DMS79 (cell line): ENCODE results near the gene RHOT2.

ENCODE experiments used
- DNase-seq: peaks from one replicate; lab custom pipeline; 2025; lab: John Stamatoyannopoulos, UW

RHOT2 gene

GRCh38 chr16:667780-668518, at the start of gene RHOT2:
TSS of gene RHOT2 (plus strand) at chr16:668132. CDS start at chr16:668200, 68 bp downstream.
- DNase-seq, result peak; percentile 68

DNA sequence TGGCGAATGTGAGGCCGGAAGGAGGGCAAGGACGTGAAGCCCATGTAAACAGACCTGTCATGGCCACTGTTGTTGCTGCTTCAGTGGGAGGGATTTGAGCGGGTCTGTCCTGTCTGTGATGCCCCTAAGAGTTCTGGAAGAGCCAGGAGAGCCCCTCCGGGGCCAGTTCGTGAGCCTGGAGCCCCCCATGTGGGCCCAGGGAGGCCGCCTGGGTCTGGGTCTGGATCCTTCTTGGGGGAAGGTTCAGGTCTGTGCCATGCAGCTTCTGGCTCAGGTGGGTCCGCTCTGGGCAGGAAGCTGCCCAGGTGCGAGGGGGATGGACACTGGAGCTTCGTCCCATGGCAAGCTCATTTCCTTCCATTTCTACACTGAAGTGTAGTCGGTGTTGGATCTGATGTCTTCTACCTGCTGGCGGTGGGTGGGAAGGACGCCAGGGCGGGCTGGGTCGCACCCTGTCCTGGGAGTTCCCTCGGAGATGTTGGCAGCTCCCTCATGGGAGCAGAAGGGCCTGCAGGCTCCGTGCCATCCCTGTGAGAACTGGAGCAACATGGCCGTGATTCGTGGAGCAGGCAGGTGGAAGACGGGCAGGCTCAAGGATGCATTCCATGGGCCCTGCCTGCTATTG, 48.3 kb upstream of the RHOT2 start:
- DNase-seq, result no peak

DNA sequence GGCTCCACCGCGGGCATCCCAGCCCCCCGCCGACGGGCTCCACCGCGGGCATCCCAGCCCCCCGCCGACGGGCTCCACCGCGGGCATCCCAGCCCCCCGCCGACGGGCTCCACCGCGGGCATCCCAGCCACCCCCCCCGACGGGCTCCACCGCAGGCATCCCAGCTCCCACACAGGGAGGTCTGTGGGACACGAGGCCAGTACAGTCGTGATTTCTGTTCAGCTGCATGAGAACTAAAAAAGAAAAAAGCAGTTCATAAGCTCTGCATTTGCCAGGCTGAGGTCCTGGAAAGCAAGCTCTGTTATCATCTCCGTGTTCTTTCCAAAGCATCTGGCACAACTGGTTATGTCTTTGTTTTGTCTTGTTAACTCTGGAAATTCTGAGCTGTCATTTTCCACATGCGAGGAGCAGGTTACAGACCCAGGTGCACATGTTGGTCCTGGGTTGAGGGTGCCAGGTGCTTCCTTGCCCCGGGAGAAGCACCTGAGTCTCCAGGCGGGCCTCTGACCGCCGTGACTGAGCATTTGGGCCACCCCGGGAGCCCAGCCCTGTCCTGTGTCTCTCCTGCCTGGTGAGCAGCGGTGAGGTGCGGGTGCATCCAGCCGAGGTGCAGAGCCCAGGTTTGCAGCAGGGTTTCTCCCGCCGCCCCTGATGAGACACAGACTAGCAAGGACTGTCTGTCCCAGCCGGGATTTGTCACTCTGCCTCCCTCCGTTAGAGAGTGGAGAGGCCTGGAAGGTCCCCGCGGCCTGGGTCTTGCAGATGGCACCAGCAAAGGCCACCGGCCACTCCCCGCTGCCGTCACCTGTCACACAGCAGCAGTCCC, 47.0 kb upstream of the RHOT2 start:
- no peak for DNase-seq

DNA sequence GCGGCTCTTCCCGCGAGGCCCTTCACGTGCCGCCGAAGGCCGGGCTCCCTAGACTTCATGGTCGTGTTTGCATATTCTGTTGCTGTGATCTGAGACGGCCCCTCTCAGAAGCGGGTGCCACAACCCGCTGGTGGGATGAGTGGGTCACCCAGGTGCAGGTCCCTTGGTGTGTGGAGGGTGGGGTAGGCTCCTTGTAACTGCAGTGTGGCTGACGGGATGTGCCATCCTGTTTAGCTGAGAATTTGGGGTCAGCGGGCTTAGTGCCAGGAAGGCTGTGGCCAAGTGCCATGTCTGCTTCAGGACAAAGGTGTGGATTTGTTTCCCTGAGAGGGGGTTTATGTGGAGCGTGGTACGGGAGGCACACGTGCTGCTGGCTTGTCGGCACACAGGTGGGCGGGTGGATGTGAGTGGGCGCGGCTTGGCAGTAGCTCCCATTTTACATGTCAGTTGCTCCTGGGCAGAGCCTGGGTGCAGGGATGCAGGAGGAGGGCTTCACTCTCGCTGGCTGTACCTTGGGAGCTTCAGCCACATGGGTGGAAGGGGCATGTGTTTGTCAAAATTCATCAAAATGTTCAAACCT, 46.3 kb upstream of the RHOT2 start:
- peak; percentile 66 for DNase-seq

DNA sequence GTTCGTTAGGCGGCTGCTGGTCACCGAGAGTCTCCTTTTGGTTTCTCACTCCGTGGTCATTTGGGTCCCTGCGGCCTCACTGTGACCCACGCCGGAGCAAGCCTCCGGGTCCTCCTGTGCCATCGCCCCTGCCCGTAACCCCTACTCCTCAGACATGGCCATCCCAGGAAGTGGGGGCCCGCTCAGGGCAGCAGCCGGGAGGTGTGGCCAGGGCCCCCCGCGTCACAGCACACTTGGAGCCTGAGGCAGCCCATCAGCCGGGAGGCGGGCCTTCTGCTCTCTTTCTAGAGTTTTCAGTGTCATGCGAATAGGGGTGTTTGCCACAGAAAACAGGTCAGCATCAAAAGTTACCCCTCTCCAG, 45.0 kb upstream of the RHOT2 start:
- DNase-seq, result no peak

GRCh38 chr16:624526-625070, 43.3 kb upstream of the RHOT2 start:
- DNase-seq, result no peak

GRCh38 chr16:625117-625976, 42.6 kb upstream of the RHOT2 start:
- DNase-seq, result no peak

DNA sequence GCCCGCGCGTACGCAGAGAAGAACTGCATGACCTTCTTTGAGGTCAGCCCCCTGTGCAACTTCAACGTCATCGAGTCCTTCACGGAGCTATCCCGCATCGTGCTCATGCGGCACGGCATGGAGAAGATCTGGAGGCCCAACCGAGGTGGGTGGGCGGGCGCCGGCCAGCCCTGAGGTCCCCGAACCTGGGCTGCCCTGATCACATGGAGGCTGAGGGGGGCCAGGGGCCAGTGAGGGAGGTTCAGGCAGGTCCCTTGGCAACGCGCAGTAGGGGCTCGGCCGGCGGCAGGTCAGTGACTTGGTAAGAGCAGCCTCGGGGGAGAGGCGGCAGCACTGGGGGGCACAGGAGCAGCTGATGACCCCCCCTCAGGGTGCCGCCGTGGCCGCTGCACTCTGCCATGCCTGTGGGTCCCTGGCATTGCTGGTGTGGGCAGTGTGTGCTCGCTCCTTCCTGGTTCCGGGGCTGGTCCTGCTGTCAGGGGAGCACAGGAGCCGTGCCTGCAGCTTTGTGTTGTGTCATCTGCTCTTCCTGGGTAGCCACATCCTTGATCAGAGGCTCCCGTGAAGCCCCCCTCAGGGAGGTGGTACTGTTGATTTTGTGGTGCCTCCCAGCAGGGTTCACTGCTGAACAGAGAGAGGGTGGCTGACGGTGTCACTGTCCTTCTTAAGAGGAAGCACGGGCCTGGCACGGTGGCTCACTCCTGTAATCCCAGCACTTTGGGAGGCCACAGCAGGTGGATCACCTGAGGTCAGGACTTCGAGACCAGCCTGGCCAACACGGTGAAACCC, 41.8 kb upstream of the RHOT2 start:
- no peak for DNase-seq

DNA sequence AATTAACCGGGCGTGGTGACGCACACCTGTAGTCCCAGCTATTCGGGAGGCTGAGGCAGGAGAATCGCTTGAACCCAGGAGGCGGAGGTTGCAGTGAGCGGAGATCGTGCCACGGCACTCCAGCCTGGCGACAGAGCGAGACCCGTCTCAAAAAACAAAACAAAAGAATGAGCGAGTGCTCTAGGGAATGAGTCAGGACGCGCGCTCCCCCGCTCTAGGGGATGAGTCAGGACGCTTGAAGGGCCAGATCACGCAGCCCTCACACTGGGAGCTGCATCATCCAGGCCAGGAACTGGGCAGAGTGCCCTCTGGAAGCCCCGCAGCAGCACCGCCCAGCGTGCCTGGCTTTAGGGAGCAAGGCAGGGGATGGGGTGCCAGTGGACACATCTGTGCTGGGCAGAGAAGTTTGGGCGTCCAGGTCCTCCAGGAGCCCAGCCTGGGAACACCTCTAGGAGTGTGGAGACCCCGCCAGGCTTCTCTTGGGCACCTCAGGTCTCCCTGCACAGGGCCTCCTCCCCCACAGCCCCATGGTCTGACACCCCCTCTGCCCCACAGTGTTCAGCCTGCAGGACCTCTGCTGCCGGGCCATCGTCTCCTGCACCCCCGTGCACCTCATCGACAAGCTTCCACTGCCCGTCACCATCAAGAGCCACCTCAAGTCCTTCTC, 41.0 kb upstream of the RHOT2 start:
- DNase-seq, result no peak

DNA sequence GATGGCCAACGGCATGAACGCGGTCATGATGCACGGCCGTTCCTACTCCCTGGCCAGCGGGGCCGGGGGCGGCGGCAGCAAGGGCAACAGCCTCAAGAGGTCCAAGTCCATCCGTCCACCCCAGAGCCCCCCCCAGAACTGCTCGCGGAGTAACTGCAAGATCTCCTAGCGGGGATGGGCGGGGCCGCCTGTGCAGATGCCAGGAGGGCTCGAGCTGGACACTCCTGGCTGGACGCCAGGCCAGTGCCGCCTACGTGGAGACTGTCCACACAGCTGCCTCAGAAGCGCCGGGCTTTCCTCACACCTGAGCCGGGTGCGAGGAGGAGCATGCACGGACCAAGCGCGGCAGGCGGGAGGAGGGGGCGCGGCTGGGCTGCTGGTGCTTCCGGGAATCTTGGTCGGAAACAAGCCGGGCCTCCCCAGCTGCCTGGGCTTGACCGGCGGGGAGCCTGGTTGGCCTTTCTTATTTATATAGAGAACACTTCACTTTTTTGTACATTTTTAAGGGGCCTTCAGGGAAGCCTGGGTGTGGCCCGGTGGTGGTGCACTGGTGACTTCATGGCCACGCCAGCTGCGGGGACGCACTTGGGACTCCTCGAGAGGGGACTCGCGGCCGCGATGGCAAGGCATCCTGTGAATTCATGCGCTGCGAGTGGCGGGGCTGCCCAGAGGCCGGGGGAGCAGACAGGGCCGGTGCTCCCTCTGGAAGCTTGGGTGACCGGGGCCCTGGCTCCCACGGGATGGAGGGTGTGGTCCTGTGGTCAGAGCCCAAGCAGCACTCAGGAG, 40.3 kb upstream of the RHOT2 start:
- DNase-seq, result no peak

GRCh38 chr16:628321-629061, 39.4 kb upstream of the RHOT2 start:
- no peak for DNase-seq

- no peak for DNase-seq
Observed at GRCh38 chr16:629185-629832, 38.6 kb upstream of the RHOT2 start.

- DNase-seq, result no peak
Observed at GRCh38 chr16:629833-630248, 38.1 kb upstream of the RHOT2 start.

DNA sequence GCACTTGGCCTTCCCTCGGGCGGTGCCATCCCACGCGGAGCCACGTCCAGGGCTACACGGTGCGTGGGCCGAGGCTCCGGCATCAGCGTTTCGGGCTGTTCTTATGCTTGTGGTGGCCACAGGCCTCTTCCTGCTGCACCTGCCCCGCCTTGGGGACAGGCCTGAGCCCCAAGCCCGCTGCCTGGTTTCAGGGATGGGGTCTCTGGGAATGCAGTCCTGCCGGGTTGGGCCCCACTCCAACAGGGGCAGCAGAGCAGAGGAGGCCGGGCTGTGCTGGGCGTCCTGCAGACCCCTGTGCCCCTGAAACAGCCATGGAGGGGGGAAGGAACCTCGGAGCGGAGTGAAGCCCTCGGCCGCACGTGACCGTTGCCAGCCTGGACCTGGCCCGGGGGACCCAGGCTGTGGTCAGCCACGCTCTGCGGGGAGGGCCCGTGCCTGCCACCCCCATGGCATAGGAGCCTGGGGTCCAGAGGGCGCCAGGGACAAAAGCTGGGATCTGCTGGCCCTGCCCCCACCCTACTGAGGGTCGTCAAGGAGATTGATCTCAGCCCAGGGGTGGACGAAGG, 37.6 kb upstream of the RHOT2 start:
- DNase-seq, result no peak

DNA sequence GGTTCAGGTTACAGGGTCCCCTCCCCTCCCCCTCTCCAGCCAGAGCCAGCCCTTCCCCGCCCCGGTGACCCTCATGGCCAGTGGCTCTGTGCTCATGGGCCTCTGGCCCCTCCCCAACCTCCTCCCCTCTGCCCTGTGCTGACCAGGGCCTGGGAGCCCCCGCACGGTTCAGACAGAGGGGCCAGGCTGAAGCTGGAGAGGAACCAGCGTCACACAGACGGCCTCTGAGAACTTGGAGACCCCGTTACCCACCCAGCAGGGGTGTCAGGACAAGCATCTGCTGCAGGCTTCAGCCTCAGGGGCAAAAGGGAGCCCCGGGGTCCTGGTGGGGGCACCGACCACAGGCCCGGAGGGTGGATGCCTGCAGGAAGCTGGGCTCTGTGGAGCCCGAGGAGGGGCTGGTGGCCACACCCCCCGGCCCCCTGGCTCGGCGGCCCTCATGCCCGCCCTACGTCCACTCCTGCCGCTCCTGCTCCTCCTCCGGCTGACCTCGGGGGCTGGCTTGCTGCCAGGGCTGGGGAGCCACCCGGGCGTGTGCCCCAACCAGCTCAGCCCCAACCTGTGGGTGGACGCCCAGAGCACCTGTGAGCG, 37.0 kb upstream of the RHOT2 start, which contains the start of gene WFIKKN1:
WFIKKN1 (plus strand) TSS at position 171 of the 591 bp plus-strand sequence; CDS start at position 440, 269 bp downstream.
- DNase-seq, result no peak

DNA sequence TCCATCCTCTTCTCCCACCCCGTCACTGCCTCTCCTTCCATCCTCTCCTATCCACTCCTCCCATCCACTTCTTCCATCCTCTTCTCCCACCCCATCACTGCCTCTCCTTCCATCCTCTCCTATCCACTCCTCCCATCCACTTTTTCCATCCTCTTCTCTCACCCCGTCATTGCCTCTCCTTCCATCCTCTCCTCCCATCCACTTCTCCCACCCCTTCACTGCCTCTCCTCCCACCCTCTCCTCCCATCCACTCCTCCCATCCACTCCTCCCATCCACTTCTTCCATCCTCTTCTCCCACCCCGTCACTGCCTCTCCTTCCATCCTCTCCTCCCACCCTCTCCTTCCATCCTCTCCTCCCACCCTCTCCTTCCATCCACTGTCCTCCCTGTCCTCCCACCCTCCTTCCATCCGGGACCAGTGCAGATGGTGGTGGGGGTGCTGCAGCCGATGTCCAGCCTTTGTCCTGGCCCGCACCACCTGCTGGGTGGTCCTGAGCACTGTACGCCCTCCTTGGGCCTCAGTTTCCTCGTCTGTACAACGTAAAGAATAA, 36.0 kb upstream of the RHOT2 start:
- no peak for DNase-seq
